ENCODE results near the gene SH3PXD2A. TPM values are rescaled to one million over a fixed set of nuclear protein-coding genes. Genes with fewer than 3 reads are reported as not detected.

SH3PXD2A gene
- total RNA-seq, 1 donor from 2014 or later: 8.3 TPM

- Mint-ChIP-seq H3K27me3 (peaks cover 27% of the 10 kb centered on the region), H3K36me3 (ENCODE audit: low read depth) (no peaks in the 10 kb centered on the region), H3K4me1 (peaks cover 5% of the 10 kb centered on the region), H3K27ac (no peak overlapping the region), H3K4me3 (no peak overlapping the region), H3K9me3 (no peaks in the 10 kb centered on the region)
- no peak for DNase-seq
- intact Hi-C loops (cut with micrococcal nuclease): no loop called here
Measured at GRCh38 chr10:103828107-103828506, 27.3 kb downstream of the SH3PXD2A start.

- no peaks in the 10 kb centered on the region for H3K36me3 Mint-ChIP-seq (ENCODE audit: low read depth)
- no peak overlapping the region for H3K27ac Mint-ChIP-seq
- peaks cover 28% of the 10 kb centered on the region for H3K27me3 Mint-ChIP-seq
- no peaks in the 10 kb centered on the region for H3K9me3 Mint-ChIP-seq
- H3K4me3 Mint-ChIP-seq: no peak overlapping the region
- no peak for DNase-seq
- intact Hi-C loops (cut with micrococcal nuclease): no loop called here
- peaks cover 5% of the 10 kb centered on the region for H3K4me1 Mint-ChIP-seq
Measured at GRCh38 chr10:103826885-103827284, 28.5 kb downstream of the SH3PXD2A start.

- Mint-ChIP-seq H3K27ac (no peak overlapping the region), H3K4me1 (peaks cover 5% of the 10 kb centered on the region), H3K4me3 (no peak overlapping the region), H3K9me3 (no peaks in the 10 kb centered on the region), H3K36me3 (ENCODE audit: low read depth) (no peaks in the 10 kb centered on the region), H3K27me3 (peaks cover 29% of the 10 kb centered on the region)
- no peak for DNase-seq
- intact Hi-C loops (cut with micrococcal nuclease): no loop called here
Measured at GRCh38 chr10:103824281-103824680, 31.1 kb downstream of the SH3PXD2A start.

GRCh38 chr10:103823706-103824272 lies 31.6 kb downstream of the SH3PXD2A start:
- intact Hi-C loops (cut with micrococcal nuclease): no loop called here
- no peak for DNase-seq
- Mint-ChIP-seq H3K27ac (no peak overlapping the region), H3K4me3 (no peak overlapping the region), H3K9me3 (no peaks in the 10 kb centered on the region), H3K27me3 (peaks cover 30% of the 10 kb centered on the region), H3K36me3 (ENCODE audit: low read depth) (no peaks in the 10 kb centered on the region), H3K4me1 (peaks cover 5% of the 10 kb centered on the region)

GRCh38 chr10:103822800-103823199 lies 32.6 kb downstream of the SH3PXD2A start:
- peaks cover 5% of the 10 kb centered on the region for H3K4me1 Mint-ChIP-seq
- H3K27ac Mint-ChIP-seq: no peak overlapping the region
- intact Hi-C loops (cut with micrococcal nuclease): no loop called here
- no peak for DNase-seq
- H3K36me3 Mint-ChIP-seq (ENCODE audit: low read depth): no peaks in the 10 kb centered on the region
- no peak overlapping the region for H3K4me3 Mint-ChIP-seq
- peaks cover 32% of the 10 kb centered on the region for H3K27me3 Mint-ChIP-seq
- H3K9me3 Mint-ChIP-seq: no peaks in the 10 kb centered on the region

GRCh38 chr10:103822107-103822716 lies 33.2 kb downstream of the SH3PXD2A start:
- Mint-ChIP-seq H3K27ac (no peak overlapping the region), H3K4me1 (peaks cover 5% of the 10 kb centered on the region), H3K4me3 (no peak overlapping the region), H3K36me3 (ENCODE audit: low read depth) (no peaks in the 10 kb centered on the region), H3K27me3 (peaks cover 32% of the 10 kb centered on the region), H3K9me3 (no peaks in the 10 kb centered on the region)
- no peak for DNase-seq
- intact Hi-C loops (cut with micrococcal nuclease): no loop called here

- H3K4me3 Mint-ChIP-seq: no peak overlapping the region
- no peaks in the 10 kb centered on the region for H3K9me3 Mint-ChIP-seq
- H3K27ac Mint-ChIP-seq: no peak overlapping the region
- no peak for DNase-seq
- intact Hi-C loops (cut with micrococcal nuclease): no loop called here
- H3K27me3 Mint-ChIP-seq: peaks cover 32% of the 10 kb centered on the region
- peaks cover 6% of the 10 kb centered on the region for H3K4me1 Mint-ChIP-seq
- no peaks in the 10 kb centered on the region for H3K36me3 Mint-ChIP-seq (ENCODE audit: low read depth)
Measured at GRCh38 chr10:103820101-103821062, 35.0 kb downstream of the SH3PXD2A start.

- Mint-ChIP-seq H3K27ac (no peak overlapping the region), H3K36me3 (ENCODE audit: low read depth) (no peaks in the 10 kb centered on the region), H3K27me3 (peaks cover 30% of the 10 kb centered on the region), H3K9me3 (no peaks in the 10 kb centered on the region), H3K4me1 (peaks cover 7% of the 10 kb centered on the region), H3K4me3 (no peak overlapping the region)
- no peak for DNase-seq
- intact Hi-C loops (cut with micrococcal nuclease): no loop called here
Measured at GRCh38 chr10:103819493-103819892, 35.9 kb downstream of the SH3PXD2A start.

- Mint-ChIP-seq H3K4me1 (peaks cover 3% of the 10 kb centered on the region), H3K36me3 (ENCODE audit: low read depth) (no peaks in the 10 kb centered on the region), H3K27ac (no peak overlapping the region), H3K4me3 (no peak overlapping the region), H3K27me3 (peaks cover 26% of the 10 kb centered on the region), H3K9me3 (no peaks in the 10 kb centered on the region)
- intact Hi-C loops (cut with micrococcal nuclease): no loop called here
- DNase-seq: no peak
Measured at GRCh38 chr10:103818765-103819374, 36.5 kb downstream of the SH3PXD2A start.

GRCh38 chr10:103818105-103818504 lies 37.3 kb downstream of the SH3PXD2A start:
- Mint-ChIP-seq H3K27me3 (peaks cover 25% of the 10 kb centered on the region), H3K9me3 (no peaks in the 10 kb centered on the region), H3K4me3 (no peak overlapping the region), H3K36me3 (ENCODE audit: low read depth) (no peaks in the 10 kb centered on the region), H3K27ac (no peak overlapping the region), H3K4me1 (peaks cover 3% of the 10 kb centered on the region)
- intact Hi-C loops (cut with micrococcal nuclease): no loop called here
- DNase-seq: no peak

- Mint-ChIP-seq H3K4me3 (no peak overlapping the region), H3K36me3 (ENCODE audit: low read depth) (no peaks in the 10 kb centered on the region), H3K27ac (no peak overlapping the region), H3K27me3 (peaks cover 22% of the 10 kb centered on the region), H3K4me1 (peaks cover 5% of the 10 kb centered on the region), H3K9me3 (no peaks in the 10 kb centered on the region)
- DNase-seq: no peak
- intact Hi-C loops (cut with micrococcal nuclease): no loop called here
Measured at GRCh38 chr10:103816431-103816830, 38.9 kb downstream of the SH3PXD2A start.

GRCh38 chr10:103814626-103815370 lies 40.6 kb downstream of the SH3PXD2A start:
- Mint-ChIP-seq H3K27ac (no peak overlapping the region), H3K36me3 (ENCODE audit: low read depth) (no peaks in the 10 kb centered on the region), H3K4me1 (peaks cover 5% of the 10 kb centered on the region), H3K27me3 (peaks cover 16% of the 10 kb centered on the region), H3K4me3 (no peak overlapping the region), H3K9me3 (no peaks in the 10 kb centered on the region)
- no peak for DNase-seq
- intact Hi-C loops (cut with micrococcal nuclease): no loop called here

GRCh38 chr10:103814105-103814504 lies 41.3 kb downstream of the SH3PXD2A start:
- no peaks in the 10 kb centered on the region for H3K9me3 Mint-ChIP-seq
- peaks cover 5% of the 10 kb centered on the region for H3K4me1 Mint-ChIP-seq
- DNase-seq: no peak
- no peak overlapping the region for H3K4me3 Mint-ChIP-seq
- intact Hi-C loops (cut with micrococcal nuclease): no loop called here
- no peaks in the 10 kb centered on the region for H3K36me3 Mint-ChIP-seq (ENCODE audit: low read depth)
- H3K27ac Mint-ChIP-seq: no peak overlapping the region
- peaks cover 9% of the 10 kb centered on the region for H3K27me3 Mint-ChIP-seq
